Measurements from ENCODE around the gene C19orf44.
"Not testable (repeated sequence)": the region's sequence is repeated elsewhere in the genome, so short reads cannot be mapped to it uniquely, and the experiment has no call there.

The C19orf44 gene

GRCh38 chr19:16537111-16537510 lies 40.9 kb downstream of the C19orf44 start:
- DNase-seq (ENCODE audit: low read depth, low spot score), result no peak

DNA sequence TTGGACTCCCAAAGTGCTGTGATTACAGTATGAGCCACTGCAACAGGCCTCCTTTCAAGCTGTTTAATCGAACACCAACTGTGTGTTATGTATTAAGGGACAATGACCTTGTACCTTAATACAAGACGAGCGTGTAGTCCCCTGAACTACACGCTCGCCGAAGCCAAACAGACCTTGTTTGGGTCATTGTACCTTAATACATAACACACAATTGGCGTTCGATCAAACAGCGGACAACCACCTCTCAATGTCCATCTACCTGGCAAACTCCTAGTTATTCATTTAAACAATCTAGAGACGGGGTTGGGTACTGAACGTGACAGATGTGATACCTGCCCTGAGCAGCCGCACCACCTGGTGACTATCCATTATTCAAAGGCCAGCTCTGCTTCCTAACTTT lies 44.8 kb downstream of the C19orf44 start:
- no peak for DNase-seq (ENCODE audit: low read depth, low spot score)

DNA sequence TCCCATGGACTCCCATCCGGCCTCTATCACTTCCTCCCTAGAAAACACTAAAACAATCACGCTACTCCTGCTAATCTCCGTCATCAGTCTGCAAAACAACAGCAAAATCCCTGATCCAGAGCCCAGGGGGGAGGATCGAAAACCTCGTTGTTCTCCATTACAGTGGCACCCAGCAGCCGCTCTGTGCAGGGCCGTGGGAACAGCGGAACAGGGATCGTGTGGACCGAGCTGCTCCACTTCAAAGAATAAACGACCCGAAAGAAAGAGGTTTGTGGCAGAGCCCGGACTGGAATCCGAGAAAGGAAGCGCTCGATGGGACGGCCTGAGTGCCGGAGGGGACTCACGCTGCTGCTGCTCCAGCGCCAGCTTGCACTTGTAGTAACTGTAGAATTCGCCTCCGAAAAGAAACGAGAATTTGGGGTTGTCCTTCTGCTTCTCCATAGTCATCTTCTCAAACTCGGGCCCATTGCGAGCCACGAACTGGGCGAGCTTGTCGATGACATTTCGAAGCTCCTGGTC lies 45.4 kb downstream of the C19orf44 start:
- DNase-seq (ENCODE audit: low read depth, low spot score), result no peak

DNA sequence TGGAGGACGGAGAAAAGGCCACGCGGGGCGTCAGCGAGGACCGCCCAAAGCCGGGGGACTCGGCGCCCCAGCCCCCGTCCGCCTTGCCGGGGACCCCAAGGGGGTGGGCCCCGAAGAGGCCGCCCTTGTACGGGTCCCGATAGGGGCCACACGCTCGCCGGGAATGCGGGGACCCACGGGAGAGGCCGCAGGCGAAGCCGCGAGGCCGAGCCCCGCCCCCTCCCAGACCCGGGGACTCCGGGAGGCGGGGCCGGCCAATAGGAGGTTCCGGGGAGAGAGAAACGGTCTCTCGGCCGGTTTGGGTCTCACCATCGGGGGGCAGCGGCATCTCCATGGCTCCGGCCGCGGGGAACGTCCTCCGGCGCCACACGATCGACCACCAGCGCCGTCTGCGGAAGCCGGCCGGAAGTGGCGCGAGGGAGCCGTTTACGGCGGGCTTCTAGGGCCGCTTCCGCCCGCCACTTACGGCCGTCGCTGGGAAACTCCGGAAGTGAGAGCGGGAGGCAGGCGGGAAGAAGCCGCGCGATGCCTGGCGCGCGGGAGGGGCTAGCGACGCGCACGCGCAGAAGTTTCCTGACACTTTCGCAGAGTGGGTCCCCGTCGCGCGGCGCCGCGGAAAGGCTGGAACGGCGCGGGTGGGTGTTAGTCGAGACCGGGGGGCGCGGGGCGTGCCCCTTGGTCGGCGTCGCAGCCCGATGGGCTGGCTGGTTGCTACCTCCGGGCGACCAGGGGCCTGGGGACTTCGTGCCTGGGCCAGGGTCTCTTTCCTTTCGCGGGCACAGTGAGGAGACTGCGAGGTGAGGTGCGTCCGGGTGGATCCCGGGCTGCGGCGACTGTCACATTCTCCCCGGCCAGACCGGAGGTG lies 46.1 kb downstream of the C19orf44 start, which contains the start of gene CHERP:
TSS of gene CHERP (minus strand) at position 393 of the 865 bp plus-strand sequence. CDS start at position 334, 59 bp downstream.
- peak; percentile 64 for DNase-seq (ENCODE audit: low read depth, low spot score)

- DNase-seq (ENCODE audit: low read depth, low spot score), result no peak
Observed at GRCh38 chr19:16542910-16543472, 46.8 kb downstream of the C19orf44 start.

- not testable (repeated sequence) for DNase-seq (ENCODE audit: low read depth, low spot score)
Observed at GRCh38 chr19:16543734-16544133, 47.5 kb downstream of the C19orf44 start.

- DNase-seq (ENCODE audit: low read depth, low spot score), result no peak
Observed at GRCh38 chr19:16544473-16545231, 48.5 kb downstream of the C19orf44 start.

DNA sequence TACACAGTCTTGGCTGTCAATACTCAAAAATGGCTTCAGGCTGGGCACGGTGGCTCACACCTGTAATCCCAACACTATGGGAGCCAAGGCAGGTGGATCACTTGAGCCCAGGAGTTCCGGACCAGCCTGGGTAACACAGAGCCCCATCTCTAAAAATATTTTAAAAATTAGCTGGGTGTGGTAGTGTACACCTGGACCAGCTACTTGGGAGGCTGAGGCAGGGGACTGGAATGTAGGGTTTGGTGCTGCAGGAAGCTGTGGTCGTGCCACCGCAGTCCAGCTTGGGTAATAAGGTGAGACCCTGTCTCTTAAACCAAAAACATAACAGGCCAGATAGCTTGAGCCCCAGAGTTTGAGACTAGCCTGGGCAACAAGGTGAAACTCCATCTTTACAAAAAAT lies 52.8 kb downstream of the C19orf44 start:
- no peak for DNase-seq (ENCODE audit: low read depth, low spot score)

GRCh38 chr19:16551902-16552301 lies 55.7 kb downstream of the C19orf44 start:
- DNase-seq (ENCODE audit: low read depth, low spot score), result not testable (repeated sequence)

- DNase-seq (ENCODE audit: low read depth, low spot score), result no peak
Observed at GRCh38 chr19:16554776-16555175, 58.6 kb downstream of the C19orf44 start.

DNA sequence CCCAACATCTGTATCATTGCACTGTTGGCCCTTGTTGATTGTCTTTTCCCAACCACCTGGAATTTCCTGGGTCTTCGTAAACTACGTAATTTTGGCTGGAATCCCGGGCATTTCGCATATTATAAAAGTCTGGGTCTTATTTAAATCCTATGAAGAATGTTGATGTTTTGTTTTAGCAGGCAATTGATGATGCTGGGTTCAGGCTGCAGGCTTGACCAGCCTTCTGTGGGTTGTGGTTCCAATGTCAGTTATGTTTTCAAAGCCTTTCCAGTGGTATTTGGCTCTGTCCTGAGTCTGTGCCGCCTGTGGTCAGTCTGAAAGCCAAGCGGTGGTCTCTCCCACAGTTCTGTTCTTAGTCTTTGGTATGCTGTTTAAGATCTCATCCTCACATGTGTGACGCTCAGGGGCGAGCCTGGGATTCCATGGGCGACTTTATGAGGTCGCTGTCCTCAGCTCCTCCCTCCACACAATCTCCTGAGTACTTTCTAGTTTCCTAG lies 63.6 kb downstream of the C19orf44 start:
- no peak for DNase-seq (ENCODE audit: low read depth, low spot score)

DNA sequence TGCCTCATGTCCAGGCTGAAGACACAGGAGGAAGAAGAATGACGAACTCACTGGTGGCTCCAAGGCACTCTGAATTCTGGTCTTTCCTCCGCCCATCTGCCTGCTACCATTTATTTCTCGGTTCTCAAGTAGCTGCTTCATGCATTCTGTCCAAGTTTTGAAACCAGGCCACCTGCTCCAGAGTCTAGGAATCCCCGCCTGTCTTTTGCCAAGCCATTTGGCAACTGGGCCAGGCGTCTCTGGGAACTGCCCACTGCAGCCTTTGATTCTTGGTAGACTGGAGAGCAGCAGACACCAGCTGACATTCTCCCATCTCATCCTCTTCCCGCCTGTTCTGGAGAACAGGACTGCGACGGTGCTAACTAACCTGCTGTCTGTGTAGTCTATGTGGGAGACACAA lies 65.2 kb downstream of the C19orf44 start:
- no peak for DNase-seq (ENCODE audit: low read depth, low spot score)

GRCh38 chr19:16562608-16563025 lies 66.4 kb downstream of the C19orf44 start:
- DNase-seq (ENCODE audit: low read depth, low spot score), result no peak

DNA sequence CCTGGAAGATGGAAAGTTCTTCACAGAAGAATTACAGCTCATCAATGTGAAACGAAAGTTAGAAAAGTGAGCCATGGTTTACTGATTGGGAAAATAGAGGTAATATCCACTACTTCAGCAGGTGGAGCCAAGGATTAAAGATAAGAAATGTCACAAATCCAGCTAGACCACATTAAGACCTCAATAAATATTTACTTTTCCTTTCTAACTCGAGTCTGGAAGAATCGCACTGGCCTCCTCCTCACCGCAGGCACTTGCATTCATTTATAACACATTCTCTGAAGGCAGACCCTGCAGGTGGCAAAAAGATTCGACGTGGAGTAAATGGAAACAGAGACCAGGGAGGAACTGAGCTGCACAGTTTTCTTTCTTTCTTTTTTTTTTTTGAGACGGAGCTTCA lies 68.6 kb downstream of the C19orf44 start:
- DNase-seq (ENCODE audit: low read depth, low spot score), result no peak

GRCh38 chr19:16566161-16566560 lies 70.0 kb downstream of the C19orf44 start:
- DNase-seq (ENCODE audit: low read depth, low spot score), result no peak

- DNase-seq (ENCODE audit: low read depth, low spot score), result no peak
Observed at GRCh38 chr19:16566702-16567101, 70.5 kb downstream of the C19orf44 start.

GRCh38 chr19:16569609-16570320 lies 73.6 kb downstream of the C19orf44 start:
- DNase-seq (ENCODE audit: low read depth, low spot score), result no peak
